CD1c-positive myeloid dendritic cell (primary cell): Measurements from ENCODE around the gene SH3RF3.
A peak's percentile ranks its signal among the peaks of the same experiment; 100 is the strongest.

Experiments used
- DNase-seq: peaks from one replicate; pipeline ENCODE4 v3.0.0-alpha.2; 2016; ENCODE audit errors: extremely low spot score

SH3RF3 gene

DNA sequence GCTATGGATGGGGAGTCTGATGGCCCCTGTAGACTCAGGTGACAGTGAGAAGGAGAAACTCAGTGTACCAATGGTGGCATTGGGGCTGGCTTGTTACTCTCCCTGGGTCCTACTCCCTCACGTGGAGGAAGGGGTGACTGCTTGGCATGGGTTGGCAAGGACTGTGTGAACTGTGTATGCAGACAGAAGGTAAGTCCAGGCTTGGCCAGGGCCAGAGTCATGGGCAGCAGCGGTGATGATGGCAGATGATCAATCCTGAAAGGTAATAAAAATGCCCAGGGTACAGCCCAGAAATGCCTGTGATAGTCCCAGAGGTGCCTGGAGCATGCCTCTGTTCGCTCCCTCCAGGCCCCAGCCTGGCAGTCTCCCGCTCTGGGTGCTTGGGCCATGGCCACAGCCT lies 153.9 kb downstream of the SH3RF3 start:
- no peak for DNase-seq

DNA sequence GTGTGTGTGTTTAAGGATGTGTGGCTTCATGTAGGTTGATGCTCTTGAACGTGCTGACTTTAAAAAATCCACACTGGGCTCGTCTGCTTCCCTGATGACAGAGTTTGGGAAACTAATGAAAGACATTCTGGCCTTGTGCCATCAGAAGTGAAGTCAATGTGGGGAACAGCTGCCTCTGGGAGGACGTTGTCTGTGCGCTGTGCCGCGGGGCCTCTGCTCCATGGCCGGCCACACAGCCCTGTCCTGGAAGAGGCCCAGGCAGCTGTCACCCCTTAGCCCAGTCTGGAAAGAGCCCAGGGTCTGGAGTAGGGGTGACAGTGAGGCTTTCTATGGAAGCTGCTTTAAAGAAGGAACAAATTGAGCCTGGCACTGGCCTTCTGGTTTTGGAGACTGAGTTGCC lies 155.8 kb downstream of the SH3RF3 start:
- DNase-seq = no peak

DNA sequence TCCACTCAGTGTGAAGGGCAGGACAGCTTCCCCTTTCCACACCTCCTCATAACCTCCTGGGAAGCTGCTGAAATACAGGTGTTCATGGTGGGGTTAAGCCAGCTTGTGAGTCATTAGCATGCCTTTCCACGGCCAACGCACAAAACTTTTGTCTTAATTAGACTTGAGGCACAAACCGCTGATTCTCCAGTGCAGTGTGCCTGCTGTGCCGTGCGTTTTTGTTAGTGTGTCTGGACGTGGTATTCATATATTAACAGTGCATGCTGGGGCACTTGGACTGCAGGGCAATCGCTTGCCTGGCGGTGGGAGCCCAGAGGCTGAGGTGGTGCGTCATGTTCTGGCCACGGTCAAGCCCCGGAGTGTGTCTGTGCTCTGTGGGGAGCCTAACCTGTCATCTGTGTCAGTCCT lies 156.2 kb downstream of the SH3RF3 start:
- DNase-seq = no peak

DNA sequence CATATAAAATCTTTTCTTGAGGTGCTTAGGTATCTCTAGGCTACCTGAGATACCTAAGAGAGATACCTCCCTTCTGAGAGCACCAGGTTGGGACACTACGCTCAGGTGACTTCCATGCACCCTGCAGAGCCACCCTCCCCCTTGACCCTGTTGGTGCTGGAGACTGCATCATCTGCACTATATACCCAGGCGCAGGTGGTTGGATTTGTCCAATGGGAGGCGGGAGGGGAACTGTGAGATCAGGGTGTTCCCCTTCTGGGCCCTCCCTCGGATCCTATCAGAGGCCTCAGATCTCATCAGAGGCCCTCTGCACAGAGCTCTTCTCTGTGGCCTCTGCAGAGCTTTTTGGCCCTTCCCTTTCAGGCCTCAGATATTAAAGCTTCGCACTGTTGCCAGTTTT lies 158.4 kb downstream of the SH3RF3 start:
- no peak for DNase-seq

DNA sequence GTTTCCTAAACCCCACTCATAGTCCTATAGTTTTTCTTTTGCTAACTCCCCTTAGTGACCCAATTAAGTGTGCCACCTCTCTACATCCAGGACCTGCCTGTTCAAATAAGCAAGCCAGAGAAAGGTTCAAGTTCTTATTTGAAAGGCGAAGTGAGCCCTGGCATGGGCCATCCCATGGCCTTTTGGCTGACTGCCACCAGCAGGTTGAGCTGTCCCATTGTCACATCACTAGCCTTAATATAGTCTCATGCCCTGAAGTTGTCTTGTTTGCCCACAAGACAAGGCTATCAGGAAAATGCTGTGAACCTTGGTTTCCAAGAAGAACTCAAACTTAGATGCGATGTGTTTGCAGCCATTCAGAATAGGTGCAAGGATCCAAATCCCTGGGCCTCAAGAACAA lies 158.8 kb downstream of the SH3RF3 start:
- no peak for DNase-seq

DNA sequence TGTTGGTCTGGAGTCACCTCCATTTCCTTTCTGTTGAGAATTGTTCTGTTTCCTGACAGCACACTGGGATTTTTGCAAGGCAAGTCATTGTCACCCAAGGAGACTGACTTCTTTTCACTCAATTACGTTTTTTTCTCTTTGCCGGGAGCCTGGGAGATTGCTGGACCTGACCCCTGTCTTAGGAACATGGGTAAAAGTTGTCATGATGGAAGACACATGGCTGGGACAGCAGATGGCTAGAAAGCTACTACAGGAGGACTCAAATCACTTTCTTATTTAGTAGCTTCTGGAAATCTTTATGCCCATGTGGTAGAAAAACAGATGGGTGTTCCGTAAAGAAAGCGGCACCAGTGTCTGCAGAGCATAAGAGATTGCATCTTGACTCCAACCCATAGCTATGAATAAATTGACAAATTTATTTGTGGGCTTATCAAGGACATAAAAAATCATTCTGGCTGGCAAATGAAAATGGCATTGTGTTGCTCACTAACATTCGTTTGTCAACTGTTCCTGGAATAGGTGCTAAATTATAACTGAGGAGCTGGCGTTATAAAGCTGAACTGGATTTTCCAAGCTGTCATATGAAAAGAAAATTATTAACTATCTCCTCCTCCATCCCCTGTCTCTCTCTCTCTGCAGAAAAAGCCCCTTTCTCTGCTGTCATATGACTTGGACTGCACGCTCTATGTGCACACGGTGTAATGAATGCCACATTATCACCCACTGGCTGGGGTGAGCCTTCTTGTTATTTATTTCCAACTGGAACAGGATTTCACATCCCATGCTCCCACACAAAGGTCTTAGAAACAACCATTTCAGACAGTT lies 159.8 kb downstream of the SH3RF3 start:
- no peak for DNase-seq

DNA sequence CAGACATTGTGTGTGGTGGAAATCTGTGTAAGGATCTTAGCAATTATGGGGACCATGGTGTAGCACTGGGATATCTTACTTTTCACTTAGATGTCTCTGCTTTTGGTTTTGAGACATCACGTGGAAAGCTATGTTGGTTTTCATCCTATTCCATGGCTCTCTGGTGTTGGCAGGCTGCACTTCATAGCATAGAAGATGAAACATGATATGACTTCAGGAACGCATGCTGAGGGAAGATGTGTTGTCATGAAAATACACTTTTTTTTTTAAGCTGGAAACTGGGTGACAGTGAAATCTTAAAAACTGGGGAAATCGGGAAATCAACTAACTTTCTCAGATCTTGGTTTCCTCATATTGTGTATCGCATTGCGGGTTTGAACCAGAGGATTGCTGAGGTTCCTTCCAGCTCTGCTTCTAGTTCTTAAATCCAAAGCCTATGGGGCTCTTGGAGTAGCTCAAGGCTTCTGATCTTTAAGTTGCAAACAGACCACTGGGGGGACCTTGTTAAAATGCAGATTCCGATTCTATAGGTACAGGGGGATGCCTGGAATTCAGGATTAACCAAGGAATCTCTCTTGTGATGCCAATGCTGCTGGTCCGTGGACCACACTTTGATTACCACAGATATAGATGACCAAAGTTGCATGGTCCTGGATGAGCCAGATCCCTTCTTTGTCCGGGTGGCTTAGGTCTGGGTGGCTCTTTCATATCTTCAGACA lies 160.7 kb downstream of the SH3RF3 start:
- no peak for DNase-seq

DNA sequence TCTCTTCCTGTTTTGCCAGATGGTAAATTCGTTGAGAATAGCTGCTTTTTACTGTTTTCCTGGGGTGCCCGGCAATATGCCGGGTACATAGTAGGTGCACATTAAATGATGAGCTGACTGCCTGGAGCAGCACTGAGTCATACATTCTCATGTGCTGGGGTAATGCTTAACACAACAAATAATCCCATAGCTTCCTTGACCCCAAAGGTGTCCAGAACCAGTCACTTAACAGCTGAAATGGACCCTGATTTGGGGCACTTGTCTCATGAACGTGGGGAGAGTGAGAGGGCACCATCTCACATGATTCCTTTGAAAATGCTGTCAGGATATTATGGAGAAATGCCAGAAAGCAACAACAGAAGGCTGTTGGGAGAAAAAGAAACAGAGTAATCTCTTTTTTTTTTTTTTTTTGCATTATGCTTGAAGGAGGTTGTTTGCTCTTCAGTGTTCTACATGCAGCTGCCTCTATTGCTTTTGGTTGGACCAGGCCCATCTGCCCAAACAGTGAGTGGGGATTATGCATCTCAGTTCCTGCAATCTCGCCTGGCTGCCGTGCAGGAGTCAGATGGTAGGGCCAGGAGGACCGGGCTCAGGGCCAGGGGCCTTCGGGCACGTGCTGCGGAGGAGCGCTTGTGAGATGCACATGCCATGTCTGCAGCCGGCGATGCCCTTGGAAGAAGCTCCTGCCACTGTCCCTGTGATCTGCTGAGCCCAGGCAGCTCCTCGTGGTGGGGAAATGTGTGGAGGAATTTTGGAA lies 162.1 kb downstream of the SH3RF3 start:
- DNase-seq = no peak

DNA sequence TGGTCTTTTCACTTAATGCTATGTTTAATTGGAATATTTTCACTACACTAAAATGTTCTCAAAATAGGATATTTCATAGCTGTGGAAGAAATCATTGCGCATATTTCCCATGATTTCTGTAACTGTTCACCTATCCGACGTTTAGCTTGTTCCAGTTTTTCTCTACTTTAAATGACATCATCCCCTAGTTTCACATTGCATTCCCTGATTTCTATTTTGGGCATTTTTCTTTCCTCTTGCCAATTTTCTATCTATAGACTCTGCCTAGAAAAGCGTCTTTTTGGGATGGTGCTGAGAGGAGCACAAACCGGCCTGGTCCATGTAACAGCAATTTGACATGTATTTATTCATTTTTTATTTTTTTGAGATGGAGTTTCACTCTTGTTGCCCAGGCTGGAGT lies 163.4 kb downstream of the SH3RF3 start:
- DNase-seq = no peak

DNA sequence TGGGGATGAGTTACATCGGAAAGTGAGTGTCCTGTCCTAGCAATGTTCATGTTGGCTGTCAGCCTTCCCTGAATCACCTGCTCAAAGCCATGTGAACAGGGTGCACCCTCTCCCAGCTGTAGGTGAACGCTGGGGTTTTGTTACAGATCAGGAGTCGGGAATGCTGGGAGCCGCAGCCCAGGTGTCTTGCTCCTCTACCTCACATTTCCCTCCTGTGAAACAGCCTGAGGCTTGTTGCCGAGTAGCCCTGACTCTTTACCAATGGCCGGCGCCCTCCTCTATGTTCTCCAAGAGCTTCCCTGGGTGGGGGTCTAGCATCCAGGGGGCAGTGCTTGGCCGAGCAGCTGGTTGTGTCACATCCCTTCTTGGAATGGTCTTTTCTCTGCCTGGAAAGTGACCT lies 164.7 kb downstream of the SH3RF3 start:
- no peak for DNase-seq

DNA sequence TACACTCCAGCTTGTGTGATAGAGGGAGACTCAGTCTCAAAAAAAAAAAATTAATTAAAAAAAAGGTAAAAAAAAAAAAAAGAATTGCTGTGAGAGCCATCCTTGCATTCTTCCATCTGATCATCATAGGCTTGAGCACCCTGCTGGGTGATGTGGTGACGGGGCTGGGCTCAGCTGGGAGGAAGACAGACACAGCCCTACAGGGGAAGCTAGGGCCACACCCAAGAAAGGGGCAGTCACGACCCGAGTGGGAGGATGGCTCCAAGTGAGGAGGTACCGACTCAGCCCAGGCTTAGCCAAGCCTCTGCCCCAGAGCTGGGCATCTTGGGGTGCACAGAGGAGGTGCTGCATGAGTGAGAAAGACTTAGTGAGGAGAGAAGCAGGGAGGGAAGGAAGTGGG lies 165.5 kb downstream of the SH3RF3 start:
- DNase-seq = no peak

DNA sequence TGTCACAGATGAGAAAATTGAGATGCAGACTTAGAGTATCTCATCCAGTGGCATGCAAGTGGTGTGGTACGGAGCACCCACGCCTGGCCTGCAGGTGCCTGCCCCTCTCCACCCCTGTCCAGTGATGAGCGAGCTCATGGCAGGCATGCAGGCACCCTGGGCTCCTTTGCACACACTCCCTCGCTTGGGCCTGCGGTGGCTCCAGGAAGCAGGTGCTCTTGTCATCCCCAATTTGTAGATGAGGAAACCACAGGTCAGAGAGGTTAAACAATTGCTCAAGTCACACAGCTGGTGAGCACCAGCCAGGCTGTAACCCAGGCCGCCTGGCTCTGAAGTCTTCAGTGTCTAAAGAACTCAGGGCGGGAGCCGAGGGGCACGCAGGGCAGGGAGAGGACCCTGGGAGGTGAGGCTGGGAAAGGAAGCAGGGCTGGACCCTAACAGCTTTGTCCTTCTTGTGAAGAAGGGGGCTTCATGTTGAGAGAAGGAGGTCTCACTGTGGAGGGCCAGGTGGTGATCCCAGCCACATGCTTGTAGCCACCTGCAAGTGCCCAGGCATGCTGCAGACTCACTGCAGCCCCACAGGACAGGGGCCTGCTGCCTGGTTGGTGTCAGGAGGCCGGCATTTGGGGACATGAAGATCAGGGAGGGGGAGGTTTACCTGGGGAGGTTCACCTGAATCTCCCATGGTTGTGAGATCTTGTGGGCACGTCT lies 166.2 kb downstream of the SH3RF3 start:
- DNase-seq = no peak

DNA sequence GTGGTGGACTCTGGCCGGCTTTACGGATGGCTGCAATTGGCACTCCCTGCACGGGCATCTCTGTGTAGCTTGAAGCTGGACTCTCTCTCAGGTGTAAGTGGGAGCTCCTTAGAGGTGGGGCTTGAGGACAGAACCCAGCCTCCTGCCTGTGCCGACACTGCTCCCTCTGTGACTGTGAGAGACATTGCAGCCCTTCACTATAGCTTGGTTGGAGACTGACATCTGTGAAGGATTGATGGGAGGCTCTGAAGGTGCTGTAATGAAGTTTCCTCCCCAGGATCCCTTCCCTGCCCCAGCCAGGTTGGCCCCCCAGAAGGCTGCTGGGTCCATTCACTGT lies 166.7 kb downstream of the SH3RF3 start:
- DNase-seq = no peak

DNA sequence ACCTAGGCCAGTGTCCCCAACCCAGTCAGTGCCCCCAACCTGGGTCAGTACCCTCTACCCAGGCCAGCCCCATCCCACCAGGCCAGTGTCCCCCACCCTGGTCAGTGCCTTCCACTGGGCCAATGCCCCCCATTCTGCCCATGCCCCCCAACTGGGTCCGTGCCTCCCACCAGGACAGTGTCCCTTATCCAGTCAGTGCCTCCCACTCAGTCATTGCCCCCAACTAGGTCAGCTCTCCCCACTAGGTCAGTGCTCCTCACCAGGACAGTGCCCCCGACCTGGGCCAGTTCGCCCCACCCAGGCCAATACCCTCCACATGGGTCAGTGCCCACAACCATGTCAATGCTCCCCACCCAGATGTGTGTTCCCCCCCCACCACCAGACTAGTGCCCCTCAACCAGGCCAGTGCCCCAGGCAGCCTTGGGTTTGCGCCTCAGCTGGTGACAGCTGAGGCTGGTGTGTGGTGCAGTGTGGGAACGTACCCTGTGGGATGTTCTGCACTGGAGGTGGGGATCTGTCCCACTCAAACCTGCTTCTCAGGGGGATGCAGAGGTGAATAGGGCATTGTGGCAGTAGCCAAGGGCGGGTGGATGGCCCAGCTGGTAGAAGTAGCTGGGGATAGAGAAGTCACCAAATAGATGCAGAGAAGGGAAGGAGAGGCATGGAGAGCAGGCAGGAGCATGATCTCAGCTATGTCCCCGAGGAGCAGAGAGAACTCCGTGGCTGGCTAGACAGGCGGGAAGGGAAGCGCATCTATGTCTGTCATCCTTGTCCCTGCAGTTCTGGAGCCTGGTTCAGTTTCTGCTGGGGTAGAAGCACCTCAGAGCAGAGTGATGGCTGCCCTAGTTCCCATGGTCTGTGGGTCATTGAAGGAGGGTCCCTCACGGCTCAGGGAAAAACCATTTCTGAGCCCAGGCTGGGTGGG lies 168.8 kb downstream of the SH3RF3 start:
- DNase-seq = no peak

DNA sequence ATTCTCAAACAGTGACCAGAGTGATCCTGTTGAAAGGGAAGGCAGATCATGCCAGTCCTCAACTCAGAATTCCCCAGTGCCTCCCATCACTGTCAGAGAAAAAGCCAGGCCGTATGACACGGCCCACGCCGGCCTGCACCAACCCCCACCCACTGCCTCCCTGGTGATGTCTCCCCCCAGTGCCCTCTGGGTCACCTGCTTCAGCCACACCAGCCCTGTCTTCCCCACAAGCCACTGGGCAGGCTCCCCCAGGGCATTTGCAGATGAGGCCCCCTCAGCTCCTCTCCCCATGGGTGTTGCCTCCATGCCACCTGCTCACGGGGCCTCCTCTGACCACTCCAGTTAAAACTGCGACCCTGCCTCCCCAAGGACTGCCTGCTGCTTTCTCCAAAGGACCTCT lies 169.8 kb downstream of the SH3RF3 start:
- no peak for DNase-seq

DNA sequence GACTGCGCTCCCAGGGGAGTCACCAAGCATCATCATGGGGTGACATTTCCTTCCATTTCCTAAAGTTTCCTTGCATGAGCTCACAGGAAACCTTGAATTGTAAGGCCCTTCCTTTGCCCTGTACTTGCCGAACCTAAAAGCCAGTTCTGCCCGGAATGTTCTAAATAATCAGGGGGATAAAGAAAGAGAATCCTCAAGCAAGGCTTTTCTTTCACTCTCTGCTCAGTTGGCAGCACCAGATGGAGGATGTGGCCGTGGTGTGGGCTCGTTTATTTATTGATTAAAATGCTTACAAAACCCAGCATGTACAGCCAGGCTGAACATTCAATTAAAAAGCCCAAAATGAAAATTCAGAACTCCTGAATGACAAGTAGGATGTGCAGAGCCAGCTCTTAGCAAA lies 170.5 kb downstream of the SH3RF3 start:
- no peak for DNase-seq

DNA sequence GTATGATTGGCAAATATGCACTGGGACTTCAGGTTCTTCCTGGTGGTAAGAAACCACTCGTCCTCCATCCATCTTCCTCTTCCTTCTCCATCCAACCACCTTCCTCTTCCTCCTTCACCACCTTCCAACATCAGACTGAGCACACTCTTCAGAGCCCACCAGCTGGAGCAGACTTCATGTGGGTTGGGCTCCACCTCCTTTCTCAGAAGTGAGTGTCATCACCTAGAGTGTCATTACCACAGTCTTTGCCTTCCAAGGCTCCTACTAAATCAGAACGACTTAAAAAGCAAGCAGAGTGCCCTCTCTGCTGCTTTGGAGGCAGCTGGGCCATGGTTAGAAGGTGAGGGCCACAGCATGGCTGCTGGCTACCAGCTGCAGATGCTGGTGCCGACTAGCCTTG lies 171.6 kb downstream of the SH3RF3 start:
- no peak for DNase-seq

DNA sequence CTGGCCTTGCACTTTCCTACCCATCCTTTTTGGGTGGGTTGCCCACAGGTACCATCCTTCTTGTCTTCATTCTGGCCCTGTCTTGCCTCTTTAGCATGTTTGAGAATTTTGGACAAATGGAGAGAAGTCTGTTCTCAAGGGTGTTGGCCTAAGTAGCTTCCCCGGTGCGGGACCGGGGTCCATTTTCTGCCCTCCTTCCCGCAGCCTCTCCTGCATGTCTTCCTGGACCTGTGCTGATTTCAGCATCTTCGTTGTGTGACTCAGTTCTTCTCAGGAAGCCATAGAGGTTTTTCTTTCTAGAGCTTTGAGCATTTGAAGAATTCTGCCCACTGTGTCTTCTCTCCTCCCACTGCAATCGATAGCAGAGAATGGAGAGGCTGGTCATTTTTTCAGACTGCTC lies 172.7 kb downstream of the SH3RF3 start:
- DNase-seq = no peak

DNA sequence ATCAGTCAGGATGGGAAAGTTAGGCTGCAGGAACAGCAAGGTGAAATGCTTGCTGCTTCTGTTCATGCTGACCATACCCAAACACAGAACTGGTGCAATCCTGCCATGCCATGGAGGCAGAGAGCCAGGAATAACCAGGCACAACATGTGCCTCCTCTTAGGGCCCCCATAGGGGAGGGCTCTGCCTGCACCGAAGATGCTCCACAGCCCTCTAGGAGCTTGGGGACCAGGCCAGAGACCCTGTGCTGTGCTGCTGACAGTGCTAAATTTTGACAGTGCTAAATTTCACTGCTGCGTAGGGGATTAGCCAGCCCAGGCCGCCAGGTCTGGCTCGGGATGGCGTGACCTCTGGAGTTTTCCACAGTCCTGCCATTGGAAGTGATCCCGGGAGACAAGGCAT lies 173.3 kb downstream of the SH3RF3 start:
- DNase-seq = no peak

DNA sequence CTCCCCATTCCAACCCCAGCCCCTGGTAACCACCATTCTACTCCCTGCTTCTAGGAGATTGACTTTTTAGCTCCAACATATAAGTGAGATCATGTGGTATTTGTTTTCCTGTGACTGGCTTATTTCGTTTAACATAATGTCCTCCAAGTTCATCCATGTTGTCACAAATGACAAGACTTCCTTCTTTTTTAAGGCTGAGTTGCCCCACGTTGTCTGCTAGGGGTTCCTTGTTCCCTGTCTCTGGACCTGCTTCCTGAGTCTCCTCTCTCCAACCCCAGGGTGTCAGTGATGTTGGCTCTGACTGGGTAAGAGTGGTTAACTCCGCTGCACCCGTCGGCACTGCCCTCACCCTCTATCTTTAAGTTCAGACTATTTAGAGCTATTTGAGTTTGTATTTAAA lies 175.2 kb downstream of the SH3RF3 start:
- peak; percentile 28 for DNase-seq
